Erythroblast (primary cell): Measurements from ENCODE around the gene MYRIP.

Experiments
- GATA1 ChIP-seq: IDR thresholded peaks from 2 replicates; pipeline ENCODE4 v1.6.1; 2011; ENCODE audit warnings: low read depth, mild to moderate bottlenecking, control low read depth, low read length, moderate library complexity
- POLR2A ChIP-seq: IDR thresholded peaks from 2 replicates; pipeline ENCODE4 v1.6.1; 2011; ENCODE audit warnings: mild to moderate bottlenecking, low read length

DNA sequence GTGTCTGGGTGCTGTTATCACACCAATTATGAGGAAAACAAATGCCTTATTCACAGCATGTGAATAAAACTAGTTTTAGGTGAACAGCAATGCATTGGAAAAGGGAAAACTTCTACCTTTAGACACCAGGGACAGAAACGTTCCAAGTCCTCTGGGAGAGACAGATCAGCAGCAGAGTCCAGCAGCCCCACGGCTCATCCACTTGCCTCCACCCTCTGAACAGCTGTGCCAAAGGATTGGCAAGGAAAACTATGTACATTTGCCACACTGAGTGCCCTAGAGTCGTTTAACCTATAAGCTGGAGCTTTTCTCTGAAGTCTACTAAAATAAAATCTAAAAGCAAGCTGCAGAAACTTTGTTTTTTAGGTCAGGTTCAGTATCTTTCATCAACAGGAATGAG lies 392.4 kb downstream of the MYRIP start:
- TF ChIP-seq POLR2A (no peak), GATA1 (no peak)
